ENCODE data around the gene PGA5.

- TF ChIP-seq CTCF (IDR thresholded peaks at IDR 0.05; ENCODE audit: insufficient read depth, low read length, poor library complexity, severe bottlenecking): no peak
- no peak for TF ChIP-seq EZH2phosphoT487 (conservative IDR thresholded peaks at IDR 0.05; ENCODE audit: low read length)
Measured at GRCh38 chr11:61295596-61295926, 54.6 kb downstream of the PGA5 start.

Data from SU-DHL-6 (cell line).